ENCODE measurements around the gene HDAC8.
A peak's percentile ranks its signal among the peaks of the same experiment; 100 is the strongest.

Gene HDAC8

GRCh38 chrX:72313707-72314641 lies 258.7 kb downstream of the HDAC8 start:
- no peaks in the 10 kb centered on the region for H3K79me2 ChIP-seq (ENCODE audit: insufficient read depth, low read depth)
- H3K4me1 ChIP-seq (ENCODE audit: low read depth, poor library complexity, severe bottlenecking) = no peaks in the 10 kb centered on the region
- H3K27me3 ChIP-seq (ENCODE audit: insufficient read depth, low read depth) = no peaks in the 10 kb centered on the region
- H3K4me3 ChIP-seq (IDR thresholded peaks at IDR 0.05; ENCODE audit: insufficient read depth, low read depth, low read length) = no peak overlapping the region
- H3K36me3 ChIP-seq (ENCODE audit: insufficient read depth) = no peaks in the 10 kb centered on the region
- no peak overlapping the region for H3K9ac ChIP-seq
- H3K4me2 ChIP-seq = no peak overlapping the region
- no peak overlapping the region for H3K27ac ChIP-seq
- no peaks in the 10 kb centered on the region for H4K20me1 ChIP-seq (ENCODE audit: insufficient read depth)
- TF ChIP-seq CTCF (conservative IDR thresholded peaks at IDR 0.05; ENCODE audit: low read depth, low read length) = no peak
- no peak overlapping the region for H2AFZ ChIP-seq (ENCODE audit: low read depth)

DNA sequence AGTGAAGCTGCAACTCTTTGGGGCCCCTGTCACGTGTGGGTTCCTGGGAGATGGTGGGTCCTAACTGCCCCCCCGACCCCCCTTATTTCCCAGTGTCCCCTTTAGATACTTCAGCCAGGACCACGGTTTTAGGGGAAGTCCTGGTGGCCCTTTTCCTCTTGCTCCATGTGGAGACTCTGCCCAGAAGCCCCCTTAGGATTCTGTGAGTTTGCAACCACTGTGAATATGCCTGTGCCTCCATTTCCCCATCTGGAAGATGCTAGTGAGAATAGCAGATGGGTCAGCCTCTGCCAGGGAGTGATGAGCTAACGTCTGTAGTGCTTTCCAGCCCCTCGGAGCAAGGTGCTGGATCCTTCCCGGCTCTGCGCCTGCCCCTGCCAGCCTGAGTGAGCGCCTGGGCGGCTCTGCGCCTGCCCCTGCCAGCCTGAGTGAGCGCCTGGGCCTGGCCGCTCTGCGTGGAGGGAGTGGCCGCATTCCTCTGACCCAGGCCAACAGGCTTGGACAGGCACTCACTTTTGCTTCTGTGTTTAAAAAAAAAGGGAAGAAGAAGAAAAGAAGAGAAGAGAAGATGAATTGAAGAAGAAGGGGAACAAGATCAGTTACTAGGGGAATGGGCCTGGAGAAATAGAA lies 260.2 kb downstream of the HDAC8 start:
- no peaks in the 10 kb centered on the region for H3K36me3 ChIP-seq (ENCODE audit: insufficient read depth)
- H4K20me1 ChIP-seq (ENCODE audit: insufficient read depth) = no peaks in the 10 kb centered on the region
- H2AFZ ChIP-seq (ENCODE audit: low read depth) = no peak overlapping the region
- H3K27me3 ChIP-seq (ENCODE audit: insufficient read depth, low read depth) = no peaks in the 10 kb centered on the region; the same call in 1 of the 2 replicates
- H3K79me2 ChIP-seq (ENCODE audit: insufficient read depth, low read depth) = no peaks in the 10 kb centered on the region
- no peak overlapping the region for H3K27ac ChIP-seq
- TF ChIP-seq CTCF (conservative IDR thresholded peaks at IDR 0.05; ENCODE audit: low read depth, low read length) = no peak
- H3K4me2 ChIP-seq = no peak overlapping the region
- H3K4me3 ChIP-seq (IDR thresholded peaks at IDR 0.05; ENCODE audit: insufficient read depth, low read depth, low read length) = no peak overlapping the region
- H3K9ac ChIP-seq = no peak overlapping the region
- H3K4me1 ChIP-seq (ENCODE audit: low read depth, poor library complexity, severe bottlenecking) = no peaks in the 10 kb centered on the region

DNA sequence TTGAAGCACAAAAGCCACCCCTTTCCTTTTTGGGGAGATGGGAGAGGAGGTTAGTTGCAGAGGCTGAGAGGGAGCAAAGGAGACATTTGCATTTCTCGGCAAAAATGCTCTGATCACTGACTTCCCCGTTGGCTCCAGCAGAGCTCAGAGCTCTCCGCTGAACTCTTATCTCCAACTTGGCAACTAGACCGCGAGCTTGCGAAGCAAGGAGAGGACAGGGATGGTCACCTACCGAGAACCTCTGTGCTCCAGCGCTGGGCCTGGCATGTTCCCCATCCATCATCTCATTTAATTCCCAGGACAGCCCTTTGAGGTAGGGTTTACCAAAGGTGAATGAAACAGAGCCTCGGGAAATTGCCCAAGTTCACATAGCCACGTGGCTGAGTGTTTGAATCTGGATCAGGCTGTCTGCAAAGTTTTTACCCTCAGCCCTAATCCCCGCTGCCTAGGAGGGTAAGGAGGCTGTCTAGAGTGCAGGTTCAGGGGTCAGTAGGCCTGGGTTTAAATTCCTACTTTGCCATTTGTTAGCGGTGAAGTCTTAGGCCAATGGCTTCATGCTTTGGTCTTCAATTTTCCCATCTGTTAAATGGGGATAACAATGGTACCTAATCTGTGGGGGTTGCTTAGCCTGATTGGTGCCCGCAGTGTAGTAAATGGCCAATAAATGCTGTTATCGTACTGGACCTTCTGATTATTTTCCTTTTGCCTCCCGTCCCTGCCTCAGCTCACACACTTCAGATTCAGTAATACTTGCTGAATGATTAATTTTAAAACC lies 263.2 kb downstream of the HDAC8 start:
- no peak overlapping the region for H3K9ac ChIP-seq
- no peaks in the 10 kb centered on the region for H4K20me1 ChIP-seq (ENCODE audit: insufficient read depth)
- H3K36me3 ChIP-seq (ENCODE audit: insufficient read depth) = no peaks in the 10 kb centered on the region
- H3K79me2 ChIP-seq (ENCODE audit: insufficient read depth, low read depth) = no peaks in the 10 kb centered on the region
- H3K27me3 ChIP-seq (ENCODE audit: insufficient read depth, low read depth) = peaks cover 9% of the 10 kb centered on the region
- no peak for TF ChIP-seq CTCF (conservative IDR thresholded peaks at IDR 0.05; ENCODE audit: low read depth, low read length)
- H3K4me1 ChIP-seq (ENCODE audit: low read depth, poor library complexity, severe bottlenecking) = no peaks in the 10 kb centered on the region
- no peak overlapping the region for H3K4me3 ChIP-seq (IDR thresholded peaks at IDR 0.05; ENCODE audit: insufficient read depth, low read depth, low read length)
- H2AFZ ChIP-seq (ENCODE audit: low read depth) = no peak overlapping the region; the same call in 1 of the 2 replicates
- H3K4me2 ChIP-seq = no peak overlapping the region; the same call in 1 of the 2 replicates
- H3K27ac ChIP-seq = no peak overlapping the region

- Histone ChIP-seq H4K20me1 (ENCODE audit: insufficient read depth) (no peaks in the 10 kb centered on the region), H2AFZ (ENCODE audit: low read depth) (peak overlapping the region; percentile 34; the same call in 1 of the 2 replicates), H3K79me2 (ENCODE audit: insufficient read depth, low read depth) (no peaks in the 10 kb centered on the region), H3K4me3 (IDR thresholded peaks at IDR 0.05; ENCODE audit: insufficient read depth, low read depth, low read length) (no peak overlapping the region), H3K36me3 (ENCODE audit: insufficient read depth) (no peaks in the 10 kb centered on the region), H3K27me3 (ENCODE audit: insufficient read depth, low read depth) (peaks cover 9% of the 10 kb centered on the region), H3K27ac (no peak overlapping the region), H3K4me2 (no peak overlapping the region; the same call in 1 of the 2 replicates), H3K9ac (no peak overlapping the region), H3K4me1 (ENCODE audit: low read depth, poor library complexity, severe bottlenecking) (no peaks in the 10 kb centered on the region)
- TF ChIP-seq CTCF (conservative IDR thresholded peaks at IDR 0.05; ENCODE audit: low read depth, low read length) = no peak
Observed at GRCh38 chrX:72308566-72309296, 263.9 kb downstream of the HDAC8 start.

Data from KMS-11 (cell line).